Peyer's patch (tissue), 4 donors: ENCODE data around the gene ADK. TPM values are rescaled to one million over a fixed set of nuclear protein-coding genes. Genes with fewer than 3 reads are reported as not detected.

Experiments used
- DNase-seq, 3 donors: peaks; one replicate each; pipeline ENCODE4 v3.0.0-alpha.2; 2017 to 2019
- H3K27ac ChIP-seq, 4 donors: fragments of 200-600 bp; sonication (generic); one replicate each; pipeline ENCODE4 v1.5.1; 2016 to 2019
- H3K27me3 ChIP-seq, 2 donors: fragments of 200-600 bp; sonication (generic); one replicate each; pipeline ENCODE4 v1.5.1; 2019
- H3K36me3 ChIP-seq, 3 donors: fragments of 200-600 bp; sonication (generic); one replicate each; pipeline ENCODE4 v1.5.1; 2016 to 2019
- H3K4me1 ChIP-seq, 4 donors: fragments of 200-600 bp; sonication (generic); one replicate each; pipeline ENCODE4 v1.5.1; 2016 to 2019
- H3K4me3 ChIP-seq, 4 donors: fragments of 200-600 bp; sonication (generic); 1 replicate in 3 of 4; 2 replicates in 1 of 4; pipeline ENCODE4 v1.5.1; 2016 to 2019; ENCODE audit warnings: mild to moderate bottlenecking in 1 of 4
- H3K9me3 ChIP-seq, 4 donors: fragments of 200-600 bp; sonication (generic); one replicate each; pipeline ENCODE4 v1.5.1; 2016 to 2019; ENCODE audit warnings: mild to moderate bottlenecking in 1 of 4
- POLR2A ChIP-seq, 2 donors: fragments of 450-650 bp; IDR thresholded peaks; one replicate each; pipeline ENCODE4 v1.5.1; 2017; ENCODE audit warnings: antibody characterized with exemption in 2 of 2, mild to moderate bottlenecking in 2 of 2, moderate library complexity in 2 of 2
- total RNA-seq, 4 donors: library from RNA; depleted of rRNA; stranded (reverse); fragments of >200 nt; gene quantifications; one replicate each; pipeline ENCODE4 v1.1.0, GENCODE V29; 2016
- TF ChIP-seq, protein P1 (sequence below), 6 experiments: fragments of 450-650 bp in 4 of 6; fragments of 200-600 bp in 2 of 6; sonication (generic) in 1 of 6; IDR thresholded peaks; one replicate each; pipeline ENCODE4 v1.5.1; 2017 to 2019; ENCODE audit warnings: antibody characterized with exemption in 6 of 6, mild to moderate bottlenecking in 3 of 6, moderate library complexity in 1 of 6

ADK gene
- total RNA-seq, 4 donors from 2014 or later: 7.4 to 50.3 (median 14.3) TPM

DNA sequence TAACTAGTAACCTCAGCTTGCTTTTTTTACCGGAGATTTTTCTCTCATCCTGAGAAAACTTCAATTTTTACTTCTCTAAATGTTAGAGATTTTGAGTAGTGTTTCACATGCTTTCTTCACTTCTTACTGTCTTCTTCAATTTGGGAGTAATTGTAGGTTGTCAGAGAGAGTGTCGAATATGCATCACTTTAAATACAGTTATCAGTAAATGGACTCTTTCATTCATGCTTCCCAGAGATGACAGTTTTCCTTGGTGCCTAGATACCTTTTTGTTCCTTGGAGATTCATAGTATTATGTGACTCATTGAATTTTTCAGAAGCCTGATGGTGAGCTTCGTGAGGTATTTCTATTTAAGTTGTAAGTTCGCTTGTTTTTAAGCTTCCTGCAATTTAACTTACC, 169.7 kb downstream of the ADK start:
- Histone ChIP-seq H3K27ac (no peak overlapping the region), H3K9me3 (no peaks in the 10 kb centered on the region), H3K4me1 (no peaks in the 10 kb centered on the region), H3K27me3 (no peaks in the 10 kb centered on the region), H3K4me3 (no peak overlapping the region), H3K36me3 (no peaks in the 10 kb centered on the region)
- TF ChIP-seq, protein P1, sequence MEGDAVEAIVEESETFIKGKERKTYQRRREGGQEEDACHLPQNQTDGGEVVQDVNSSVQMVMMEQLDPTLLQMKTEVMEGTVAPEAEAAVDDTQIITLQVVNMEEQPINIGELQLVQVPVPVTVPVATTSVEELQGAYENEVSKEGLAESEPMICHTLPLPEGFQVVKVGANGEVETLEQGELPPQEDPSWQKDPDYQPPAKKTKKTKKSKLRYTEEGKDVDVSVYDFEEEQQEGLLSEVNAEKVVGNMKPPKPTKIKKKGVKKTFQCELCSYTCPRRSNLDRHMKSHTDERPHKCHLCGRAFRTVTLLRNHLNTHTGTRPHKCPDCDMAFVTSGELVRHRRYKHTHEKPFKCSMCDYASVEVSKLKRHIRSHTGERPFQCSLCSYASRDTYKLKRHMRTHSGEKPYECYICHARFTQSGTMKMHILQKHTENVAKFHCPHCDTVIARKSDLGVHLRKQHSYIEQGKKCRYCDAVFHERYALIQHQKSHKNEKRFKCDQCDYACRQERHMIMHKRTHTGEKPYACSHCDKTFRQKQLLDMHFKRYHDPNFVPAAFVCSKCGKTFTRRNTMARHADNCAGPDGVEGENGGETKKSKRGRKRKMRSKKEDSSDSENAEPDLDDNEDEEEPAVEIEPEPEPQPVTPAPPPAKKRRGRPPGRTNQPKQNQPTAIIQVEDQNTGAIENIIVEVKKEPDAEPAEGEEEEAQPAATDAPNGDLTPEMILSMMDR (IDR thresholded peaks at IDR 0.05): no peak
- TF ChIP-seq POLR2A (IDR thresholded peaks at IDR 0.05): no peak
- DNase-seq: no peak

GRCh38 chr10:74322141-74322540, 171.1 kb downstream of the ADK start:
- Histone ChIP-seq H3K9me3 (no peaks in the 10 kb centered on the region), H3K27me3 (no peaks in the 10 kb centered on the region), H3K4me1 (no peaks in the 10 kb centered on the region), H3K4me3 (no peak overlapping the region), H3K27ac (no peak overlapping the region), H3K36me3 (no peaks in the 10 kb centered on the region)
- DNase-seq: no peak
- TF ChIP-seq, protein P1 (IDR thresholded peaks at IDR 0.05): no peak

DNA sequence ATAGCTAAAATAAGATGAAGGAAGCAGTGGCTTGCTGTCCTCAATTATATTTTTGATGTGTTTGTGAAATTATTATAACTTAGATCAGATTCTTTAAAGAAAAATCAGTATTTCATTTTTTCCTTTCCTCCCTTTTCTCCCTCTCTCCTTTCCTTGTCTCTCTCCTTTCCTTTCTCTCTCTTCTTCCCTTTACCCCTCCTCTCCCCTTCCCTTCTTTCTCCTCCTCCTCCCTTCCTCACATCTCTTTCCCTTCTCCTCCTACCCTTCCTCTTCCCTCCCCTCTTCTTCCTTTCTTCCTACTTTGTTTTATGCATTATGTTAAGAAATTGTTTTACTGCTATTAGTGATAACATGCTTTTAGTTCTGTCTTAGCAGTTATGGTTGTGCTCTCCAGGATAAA, 171.5 kb downstream of the ADK start:
- no peak overlapping the region for H3K27ac ChIP-seq
- no peak for DNase-seq
- TF ChIP-seq, protein P1 (IDR thresholded peaks at IDR 0.05): no peak
- no peak for TF ChIP-seq POLR2A (IDR thresholded peaks at IDR 0.05)
- H3K27me3 ChIP-seq: no peaks in the 10 kb centered on the region
- no peaks in the 10 kb centered on the region for H3K9me3 ChIP-seq
- no peak overlapping the region for H3K4me3 ChIP-seq
- no peaks in the 10 kb centered on the region for H3K36me3 ChIP-seq
- no peaks in the 10 kb centered on the region for H3K4me1 ChIP-seq

GRCh38 chr10:74328388-74328787, 177.4 kb downstream of the ADK start:
- no peak for TF ChIP-seq POLR2A (IDR thresholded peaks at IDR 0.05)
- TF ChIP-seq, protein P1 (IDR thresholded peaks at IDR 0.05): no peak
- DNase-seq: no peak
- H3K4me1 ChIP-seq: no peaks in the 10 kb centered on the region
- H3K4me3 ChIP-seq: no peak overlapping the region
- no peaks in the 10 kb centered on the region for H3K27me3 ChIP-seq
- H3K27ac ChIP-seq: no peak overlapping the region
- no peaks in the 10 kb centered on the region for H3K36me3 ChIP-seq
- no peaks in the 10 kb centered on the region for H3K9me3 ChIP-seq

DNA sequence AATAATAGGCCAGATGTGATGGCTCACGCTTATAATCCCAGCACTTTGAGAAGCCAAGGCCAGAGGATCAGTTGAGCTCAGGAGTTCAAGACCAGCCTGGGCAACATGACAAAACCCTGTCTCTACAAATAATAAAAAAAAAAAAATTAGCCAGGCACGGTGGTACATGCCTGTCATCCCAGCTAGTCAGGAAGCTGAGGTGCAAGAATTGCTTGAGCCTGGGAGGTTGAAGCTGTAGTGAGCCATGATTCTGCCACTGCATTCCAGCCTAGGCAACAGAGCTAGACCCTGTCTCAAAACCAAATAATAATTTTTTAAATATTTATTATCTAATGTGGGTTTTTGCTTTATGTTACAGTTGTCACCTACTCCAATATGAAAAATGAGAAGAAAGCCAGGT, 178.9 kb downstream of the ADK start:
- no peaks in the 10 kb centered on the region for H3K4me1 ChIP-seq
- H3K4me3 ChIP-seq: no peak overlapping the region
- TF ChIP-seq POLR2A (IDR thresholded peaks at IDR 0.05): no peak
- TF ChIP-seq, protein P1 (IDR thresholded peaks at IDR 0.05): no peak
- no peaks in the 10 kb centered on the region for H3K9me3 ChIP-seq
- DNase-seq: no peak
- H3K27me3 ChIP-seq: no peaks in the 10 kb centered on the region
- H3K36me3 ChIP-seq: no peaks in the 10 kb centered on the region
- H3K27ac ChIP-seq: no peak overlapping the region

- DNase-seq: no peak
- TF ChIP-seq POLR2A (IDR thresholded peaks at IDR 0.05): no peak
- TF ChIP-seq, protein P1 (IDR thresholded peaks at IDR 0.05): no peak
- no peaks in the 10 kb centered on the region for H3K4me1 ChIP-seq
- no peaks in the 10 kb centered on the region for H3K27me3 ChIP-seq
- H3K36me3 ChIP-seq: no peaks in the 10 kb centered on the region
- no peaks in the 10 kb centered on the region for H3K9me3 ChIP-seq
- H3K4me3 ChIP-seq: no peak overlapping the region
- H3K27ac ChIP-seq: no peak overlapping the region
Observed at GRCh38 chr10:74330646-74331045, 179.6 kb downstream of the ADK start.
